ENCODE data around the gene PERCC1. TPM values are rescaled to one million over a fixed set of nuclear protein-coding genes. Genes with fewer than 3 reads are reported as not detected.

PERCC1 gene
- total and polyA plus RNA-seq, 2 of the 4 experiments (the other 2 are of a cell fraction), result not detected

- no peak for ATAC-seq (ENCODE audit: low read depth)
- Histone ChIP-seq H2BK15ac (ENCODE audit: low read depth, low read length) (no peak overlapping the region), H3K9me1 (ENCODE audit: insufficient read depth, low read length) (no peaks in the 10 kb centered on the region), H4K8ac (ENCODE audit: low read depth in 2 of 2, low read length in 2 of 2) (no peak overlapping the region), H3K9ac (ENCODE audit: low read depth, low read length) (no peak overlapping the region), H3K4me1 (ENCODE audit: control insufficient read depth, insufficient read depth, low read length) (no peaks in the 10 kb centered on the region), H3K14ac (replicated peaks; ENCODE audit: low read depth, low read length) (no peak overlapping the region), H3K9me3 (ENCODE audit: control insufficient read depth, insufficient read depth, low read length) (no peaks in the 10 kb centered on the region), H4K5ac (ENCODE audit: low read depth, low read length) (no peak overlapping the region), H3K4ac (ENCODE audit: low read depth, low read length) (no peak overlapping the region), H4K91ac (ENCODE audit: insufficient read depth, low read depth, low read length) (no peak overlapping the region), H3K27me3 (ENCODE audit: control insufficient read depth, insufficient read depth, low read length) (no peaks in the 10 kb centered on the region), H2BK5ac (ENCODE audit: low read depth, low read length, poor library complexity, severe bottlenecking) (no peak overlapping the region), H3K79me1 (ENCODE audit: low read depth in 1 of 2, low read length in 2 of 2) (peaks cover 0 to 16% of the 10 kb centered on the region in 2 experiments; a peak in 3 of 4 replicates), H4K20me1 (ENCODE audit: insufficient read depth, low read length) (no peaks in the 10 kb centered on the region; the same call in 1 of the 2 replicates), H2BK120ac (ENCODE audit: low read depth, low read length) (no peak overlapping the region), H3K4me2 (ENCODE audit: low read depth, low read length) (no peak overlapping the region), H3K36me3 (ENCODE audit: control insufficient read depth, insufficient read depth, low read length) (peaks cover 44% of the 10 kb centered on the region), H2AK5ac (ENCODE audit: low read depth, low read length) (no peak overlapping the region), H2BK20ac (ENCODE audit: low read depth, low read length) (no peak overlapping the region), H3K4me3 (ENCODE audit: insufficient read depth, low read depth, low read length) (no peak overlapping the region), H3K18ac (ENCODE audit: low read depth, low read length) (no peak overlapping the region), H2AK9ac (replicated peaks; ENCODE audit: low read depth, low read length, poor library complexity) (peak overlapping the region; percentile 42), H3K23ac (ENCODE audit: low read depth, low read length) (no peak overlapping the region), H3K56ac (ENCODE audit: extremely low read depth, insufficient read depth, low read length) (no peak overlapping the region), H3K27ac (ENCODE audit: insufficient read depth, low read length) (no peak overlapping the region), H2AFZ (replicated peaks; ENCODE audit: low read length, poor library complexity) (no peak overlapping the region)
- intact Hi-C loops (cut with micrococcal nuclease), result no loop called here
- dilution Hi-C loops (cut with HindIII; ENCODE audit: low sequenced_read_pairs, unreplicated experiment), result no loop called here
- CTCF ChIA-PET, result no interaction called here
- POLR2A ChIA-PET (ENCODE audit: unreplicated experiment), result no interaction called here
- no peak for DNase-seq
- in situ Hi-C loops (cut with MboI; ENCODE audit: low sequenced_read_pairs), result no loop called here
- WGBS, 2 experiments (ENCODE audit: extremely low coverage in 2 of 2, insufficient read length in 1 of 2), result 82% methylated on average over 12 of the region's 29 CpGs; no CpG with 5 or more reads in 1 of the 2 experiments
- TF ChIP-seq MAZ (IDR thresholded peaks at IDR 0.05; ENCODE audit: borderline replicate concordance, low read depth, low read length) (no peak), RCOR1 (IDR thresholded peaks at IDR 0.05; ENCODE audit: insufficient replicate concordance, low read length) (no peak), CEBPB (IDR thresholded peaks at IDR 0.05; ENCODE audit: low read depth, low read length) (no peak), RFX5 (IDR thresholded peaks at IDR 0.05; ENCODE audit: low read depth, low read length) (no peak), MXI1 (IDR thresholded peaks at IDR 0.05; ENCODE audit: borderline replicate concordance, low read depth, low read length) (no peak), ELK1 (IDR thresholded peaks at IDR 0.05; ENCODE audit: borderline replicate concordance, low read depth, low read length) (no peak), POLR2A (IDR thresholded peaks at IDR 0.05; ENCODE audit: low read depth, low read length) (no peak), BHLHE40 (IDR thresholded peaks at IDR 0.05; ENCODE audit: low read depth, low read length) (no peak), CHD1 (IDR thresholded peaks at IDR 0.05; ENCODE audit: low read depth, low read length) (no peak), SMC3 (IDR thresholded peaks at IDR 0.05; ENCODE audit: low read depth, low read length) (no peak), MAFK (IDR thresholded peaks at IDR 0.05; ENCODE audit: low read depth, low read length) (no peak), FOS (IDR thresholded peaks at IDR 0.05; ENCODE audit: low read depth, low read length) (no peak), RAD21 (IDR thresholded peaks at IDR 0.05; ENCODE audit: low read length) (no peak)
- no TSS peak for BruUV-seq (replicated peaks)
Observed at GRCh38 chr16:1401061-1401757, 29.7 kb upstream of the PERCC1 start.

All from IMR-90 (cell line).